ENCODE results near the gene SLC7A7.

DNA sequence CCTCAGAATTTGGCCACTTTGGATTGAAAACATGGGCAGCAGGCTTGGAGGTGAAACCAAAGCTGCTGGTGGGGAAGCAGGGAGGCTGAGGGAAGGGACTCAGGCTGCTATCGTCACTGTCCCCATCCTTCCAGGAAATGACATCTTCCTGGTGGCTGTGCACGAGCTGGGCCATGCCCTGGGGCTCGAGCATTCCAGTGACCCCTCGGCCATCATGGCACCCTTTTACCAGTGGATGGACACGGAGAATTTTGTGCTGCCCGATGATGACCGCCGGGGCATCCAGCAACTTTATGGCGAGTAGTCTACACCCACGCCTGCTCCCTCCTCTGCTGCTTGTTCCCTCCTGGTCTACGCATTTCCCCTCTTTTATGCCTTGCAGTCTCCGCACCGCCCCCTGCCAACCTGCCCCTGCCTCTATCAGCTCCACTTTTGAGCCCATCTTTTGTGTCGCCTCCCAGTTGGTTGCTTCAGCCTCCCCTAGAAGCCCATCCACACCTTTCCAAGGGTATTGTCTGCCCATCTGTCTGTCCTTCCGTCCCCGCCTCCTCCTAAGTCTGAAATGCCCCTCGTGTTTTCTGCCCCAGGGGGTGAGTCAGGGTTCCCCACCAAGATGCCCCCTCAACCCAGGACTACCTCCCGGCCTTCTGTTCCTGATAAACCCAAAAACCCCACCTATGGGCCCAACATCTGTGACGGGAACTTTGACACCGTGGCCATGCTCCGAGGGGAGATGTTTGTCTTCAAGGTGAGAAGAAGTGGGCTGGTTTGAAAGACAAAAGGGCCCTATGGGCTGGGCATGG, 28.1 kb upstream of the SLC7A7 start:
- TF ChIP-seq, protein P1, sequence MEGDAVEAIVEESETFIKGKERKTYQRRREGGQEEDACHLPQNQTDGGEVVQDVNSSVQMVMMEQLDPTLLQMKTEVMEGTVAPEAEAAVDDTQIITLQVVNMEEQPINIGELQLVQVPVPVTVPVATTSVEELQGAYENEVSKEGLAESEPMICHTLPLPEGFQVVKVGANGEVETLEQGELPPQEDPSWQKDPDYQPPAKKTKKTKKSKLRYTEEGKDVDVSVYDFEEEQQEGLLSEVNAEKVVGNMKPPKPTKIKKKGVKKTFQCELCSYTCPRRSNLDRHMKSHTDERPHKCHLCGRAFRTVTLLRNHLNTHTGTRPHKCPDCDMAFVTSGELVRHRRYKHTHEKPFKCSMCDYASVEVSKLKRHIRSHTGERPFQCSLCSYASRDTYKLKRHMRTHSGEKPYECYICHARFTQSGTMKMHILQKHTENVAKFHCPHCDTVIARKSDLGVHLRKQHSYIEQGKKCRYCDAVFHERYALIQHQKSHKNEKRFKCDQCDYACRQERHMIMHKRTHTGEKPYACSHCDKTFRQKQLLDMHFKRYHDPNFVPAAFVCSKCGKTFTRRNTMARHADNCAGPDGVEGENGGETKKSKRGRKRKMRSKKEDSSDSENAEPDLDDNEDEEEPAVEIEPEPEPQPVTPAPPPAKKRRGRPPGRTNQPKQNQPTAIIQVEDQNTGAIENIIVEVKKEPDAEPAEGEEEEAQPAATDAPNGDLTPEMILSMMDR (conservative IDR thresholded peaks at IDR 0.05): no peak
- no peak for TF ChIP-seq ZFX (IDR thresholded peaks at IDR 0.05)
